DMS153 (cell line): ENCODE measurements around the gene ADAMTS12.
"Not testable (repeated sequence)": the region's sequence is repeated elsewhere in the genome, so short reads cannot be mapped to it uniquely, and the experiment has no call there.

Experiments
- DNase-seq: peaks from one replicate; lab custom pipeline; 2025; lab: John Stamatoyannopoulos, UW

ADAMTS12 gene

DNA sequence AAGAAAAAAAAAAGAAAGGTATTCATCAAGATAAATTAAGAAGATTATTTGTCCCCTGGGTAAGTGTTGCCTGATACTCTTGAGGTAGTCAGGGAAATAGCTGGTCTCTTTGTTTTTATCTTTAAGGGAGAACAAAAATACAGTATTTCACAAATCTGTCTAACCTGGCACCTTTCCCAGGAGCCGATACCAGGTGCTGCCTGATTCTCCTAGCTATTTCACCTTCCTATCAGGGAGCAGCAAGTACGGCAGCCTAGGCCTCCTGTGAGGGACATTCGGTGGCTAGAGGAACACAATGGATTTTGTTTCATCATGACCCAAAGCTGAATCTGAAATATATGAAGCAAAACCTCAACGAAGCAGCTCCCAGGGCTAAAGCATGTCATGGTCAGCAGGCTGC, 365.0 kb downstream of the ADAMTS12 start:
- no peak for DNase-seq

DNA sequence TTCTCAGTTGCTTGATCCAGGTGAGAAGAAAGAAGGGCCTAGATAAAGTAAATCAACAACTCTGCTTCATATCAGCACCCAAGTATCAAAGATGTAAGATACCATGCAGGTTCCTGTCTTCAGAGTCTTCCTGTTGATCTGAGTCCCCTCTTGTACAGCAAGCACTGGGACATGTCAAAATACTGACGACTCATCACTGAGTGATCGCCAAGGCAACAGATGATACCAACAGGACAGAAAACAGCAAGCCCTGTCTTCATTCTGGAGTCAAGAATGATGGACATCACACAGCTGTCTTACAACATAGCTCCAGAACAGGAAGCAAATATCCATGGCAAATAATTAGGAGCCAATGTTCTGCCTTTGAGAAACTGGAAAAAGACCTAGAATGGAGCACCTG, 367.3 kb downstream of the ADAMTS12 start:
- no peak for DNase-seq

DNA sequence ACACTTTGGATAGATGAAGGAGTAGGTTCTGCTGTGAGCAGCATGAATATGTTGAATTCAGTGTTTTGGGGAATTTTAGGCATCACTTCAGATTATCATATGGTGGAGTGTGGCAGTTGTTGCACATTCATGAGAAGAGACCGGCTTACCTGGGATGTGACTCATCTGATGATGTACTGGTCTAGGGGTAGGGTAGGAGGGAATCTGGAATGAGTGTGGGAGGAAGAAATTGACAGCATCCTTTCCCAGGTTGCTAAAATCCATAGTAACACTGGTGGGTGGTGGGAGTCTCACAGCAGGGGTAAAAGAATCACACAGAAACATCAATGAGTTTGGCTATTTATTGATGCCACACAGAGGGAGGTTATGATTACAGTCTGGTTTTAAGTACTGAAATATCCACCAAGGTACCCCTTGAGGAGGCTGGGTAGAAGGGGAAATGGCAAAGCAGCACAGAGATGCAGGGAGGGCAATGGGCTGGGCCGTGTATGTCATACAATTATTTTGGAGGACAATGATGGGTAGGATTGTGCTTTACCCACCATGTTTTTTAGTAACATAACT, 368.5 kb downstream of the ADAMTS12 start:
- no peak for DNase-seq

DNA sequence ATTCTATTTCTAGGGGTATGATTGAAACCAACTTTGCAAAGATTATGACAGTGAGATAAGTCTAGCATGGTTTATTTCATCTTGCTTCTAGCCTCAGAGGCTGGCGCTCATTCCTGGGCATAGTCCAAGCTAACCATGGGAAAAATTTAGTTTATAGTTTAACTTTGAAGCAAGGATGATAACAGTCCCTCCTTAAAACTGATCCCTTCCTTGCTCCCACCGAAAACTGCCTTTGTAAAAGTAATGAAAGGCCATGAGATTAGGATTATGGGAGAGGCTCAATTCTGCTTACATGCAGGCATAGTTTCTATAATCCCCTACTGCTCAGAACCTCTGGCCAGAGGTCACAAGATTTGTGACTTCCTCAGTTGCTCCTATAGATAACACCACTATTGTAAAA, 375.4 kb downstream of the ADAMTS12 start:
- no peak for DNase-seq

DNA sequence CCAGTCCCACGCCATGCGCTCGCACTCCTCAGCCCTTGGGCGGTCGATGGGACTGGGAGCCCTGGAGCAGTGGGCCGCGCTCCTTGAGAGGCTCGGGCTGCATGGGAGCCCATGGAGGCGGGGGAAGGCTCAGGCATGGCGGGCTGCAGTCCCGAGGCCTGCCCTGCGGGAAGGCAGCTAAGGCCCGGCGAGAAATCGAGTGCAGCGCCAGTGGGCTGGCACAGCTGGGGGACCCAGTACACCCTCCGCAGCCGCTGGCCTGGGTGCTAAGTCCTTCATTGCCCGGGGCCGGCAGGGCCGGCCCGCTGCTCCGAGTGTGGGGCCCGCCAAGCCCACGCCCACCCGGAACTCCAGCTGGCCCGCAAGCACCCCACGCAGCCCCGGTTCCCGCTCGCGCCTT, 376.4 kb downstream of the ADAMTS12 start:
- not testable (repeated sequence) for DNase-seq

DNA sequence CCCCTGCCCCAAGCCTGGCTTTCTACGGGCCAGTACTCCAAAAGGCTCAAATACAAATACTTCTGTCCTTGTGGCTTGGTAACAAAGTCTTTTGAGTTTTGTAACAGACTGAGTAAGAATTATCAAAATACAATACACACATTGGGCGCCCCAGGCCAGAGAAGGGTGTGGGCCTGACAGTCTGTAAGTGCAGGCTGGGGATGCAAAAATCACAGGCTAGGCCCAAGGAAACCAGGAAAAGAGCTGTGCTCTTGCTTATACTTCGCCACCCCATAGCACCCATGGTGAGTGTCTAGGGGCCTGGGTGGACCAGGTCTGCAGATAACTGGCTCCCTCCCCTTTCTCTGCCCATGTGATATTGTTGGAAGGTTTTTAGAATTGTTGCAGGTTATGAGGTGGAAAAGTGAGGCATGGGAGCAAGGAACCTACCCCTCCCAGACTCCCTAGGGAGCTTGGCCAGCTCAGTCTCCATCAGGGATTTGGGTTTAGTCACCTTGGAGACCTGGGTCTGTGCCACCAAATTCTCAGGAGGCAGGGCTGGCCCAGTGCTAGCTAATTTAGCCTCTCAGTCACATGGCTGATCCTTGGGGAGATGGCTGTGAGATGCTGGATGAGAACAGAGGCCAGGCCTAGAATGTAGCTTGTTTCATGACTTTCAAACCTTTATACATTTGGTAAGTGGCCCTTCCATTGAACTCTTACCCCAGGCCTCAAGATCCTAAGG, 378.2 kb downstream of the ADAMTS12 start:
- no peak for DNase-seq

DNA sequence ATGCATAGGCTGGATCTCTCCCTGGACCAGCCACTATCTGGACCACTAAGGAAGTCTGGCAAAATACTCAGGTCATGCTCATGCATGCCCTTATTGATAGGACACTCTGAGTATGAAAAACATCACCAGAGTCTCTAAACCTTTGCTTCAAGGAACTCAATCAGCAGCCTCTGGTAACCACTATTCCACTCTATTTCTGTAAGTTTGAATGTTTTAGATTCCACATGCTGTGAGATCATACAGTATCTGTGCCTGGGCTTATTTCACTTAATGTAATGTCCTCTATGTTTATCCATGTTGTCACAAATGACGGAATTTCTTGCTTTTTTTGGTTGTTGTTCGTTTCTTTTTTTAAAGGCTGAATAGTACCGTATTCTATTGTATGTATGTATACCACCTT, 382.8 kb downstream of the ADAMTS12 start:
- DNase-seq = no peak

DNA sequence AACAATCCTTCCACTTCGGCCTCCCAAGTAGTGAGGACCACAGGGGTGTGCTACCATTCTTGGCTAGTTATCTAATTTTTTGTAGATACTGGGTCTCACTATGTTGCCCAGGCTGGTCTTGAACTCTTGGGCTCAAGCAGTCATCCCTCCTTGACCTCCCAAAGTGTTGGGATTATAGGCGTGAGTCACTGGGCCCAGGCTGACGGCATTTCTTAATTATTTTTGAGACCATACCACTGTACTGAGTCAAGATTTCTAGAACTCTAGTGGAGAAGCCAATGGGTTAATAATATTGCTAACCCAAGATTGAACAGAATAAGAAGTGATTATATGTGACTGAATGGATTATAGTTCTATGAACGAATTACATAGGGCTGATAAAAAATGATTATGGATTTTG, 384.4 kb downstream of the ADAMTS12 start:
- no peak for DNase-seq

DNA sequence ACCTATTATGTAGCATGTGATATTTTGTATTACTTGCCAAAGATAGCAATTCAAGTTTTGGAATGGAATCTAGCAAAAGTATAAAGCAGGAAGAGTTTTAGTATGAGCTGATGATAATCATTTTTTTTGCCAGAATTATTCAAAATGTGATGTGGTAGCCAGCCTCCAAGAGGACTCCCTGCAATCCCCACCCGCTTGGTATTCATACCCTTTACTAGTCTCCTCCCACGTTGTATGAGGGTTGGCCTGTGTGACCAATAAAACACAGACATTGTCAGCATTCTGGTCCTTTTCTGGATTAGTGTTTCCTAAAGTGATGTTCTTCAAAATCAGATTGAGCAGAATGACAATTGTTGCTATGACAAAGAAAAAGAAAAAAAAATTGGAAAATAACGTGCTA, 387.2 kb downstream of the ADAMTS12 start:
- no peak for DNase-seq

DNA sequence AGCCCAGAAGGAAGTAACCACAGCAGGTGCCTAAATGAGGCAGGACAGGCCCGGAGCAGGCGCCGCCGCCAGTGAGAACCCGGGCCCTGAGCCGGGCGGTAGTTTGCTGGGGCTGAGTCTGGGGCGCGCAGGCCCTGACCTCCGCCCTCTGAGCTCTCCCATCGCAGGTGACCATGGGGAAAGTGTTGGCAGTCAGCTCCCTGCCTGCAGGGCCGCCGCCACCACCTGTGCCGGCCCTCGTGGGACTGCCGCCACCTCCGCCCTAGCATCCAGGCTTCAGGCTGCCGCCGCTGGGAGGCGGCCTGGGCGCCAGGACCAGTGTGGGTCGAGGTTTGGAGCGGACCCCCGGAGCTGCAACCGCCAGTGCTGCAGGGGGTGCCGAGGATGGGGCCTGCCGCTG, 389.9 kb downstream of the ADAMTS12 start:
- no peak for DNase-seq

DNA sequence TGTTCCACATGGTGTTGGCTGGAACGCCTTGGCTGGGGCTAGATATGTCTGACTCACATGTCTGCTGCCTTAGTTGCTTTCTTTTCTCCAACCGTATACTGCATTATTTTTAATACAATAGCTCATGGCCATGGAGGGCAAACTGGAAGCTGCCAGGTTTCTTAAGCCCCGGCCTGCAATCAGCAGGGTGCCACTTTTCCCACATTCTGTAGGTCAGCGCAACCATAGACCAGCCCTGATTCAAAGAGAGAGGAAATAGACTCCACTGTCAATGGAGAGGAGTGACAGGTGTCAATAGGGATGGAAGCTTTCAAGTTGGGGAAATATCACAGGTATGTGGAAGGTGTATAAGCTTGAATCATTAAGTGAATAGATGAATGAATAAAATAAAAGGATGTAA, 390.5 kb downstream of the ADAMTS12 start:
- DNase-seq = no peak

DNA sequence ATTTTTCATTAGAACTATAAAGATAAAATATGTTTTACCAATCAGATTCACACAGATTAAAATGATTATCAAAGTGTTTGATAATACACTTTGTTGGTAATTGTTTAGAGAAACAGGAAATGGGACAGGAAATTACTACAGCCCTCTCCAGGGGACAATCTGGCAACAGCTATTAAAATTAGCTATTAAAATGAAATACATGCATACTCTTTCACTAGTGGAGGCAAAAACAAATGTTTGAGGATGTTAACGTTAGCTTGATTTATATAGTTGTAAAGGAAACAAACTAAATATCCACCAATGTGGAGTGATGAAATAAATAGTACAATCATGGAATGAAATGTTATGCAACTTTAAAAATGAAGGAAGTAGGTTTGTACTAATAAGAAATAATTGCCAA, 397.3 kb downstream of the ADAMTS12 start:
- DNase-seq = no peak

DNA sequence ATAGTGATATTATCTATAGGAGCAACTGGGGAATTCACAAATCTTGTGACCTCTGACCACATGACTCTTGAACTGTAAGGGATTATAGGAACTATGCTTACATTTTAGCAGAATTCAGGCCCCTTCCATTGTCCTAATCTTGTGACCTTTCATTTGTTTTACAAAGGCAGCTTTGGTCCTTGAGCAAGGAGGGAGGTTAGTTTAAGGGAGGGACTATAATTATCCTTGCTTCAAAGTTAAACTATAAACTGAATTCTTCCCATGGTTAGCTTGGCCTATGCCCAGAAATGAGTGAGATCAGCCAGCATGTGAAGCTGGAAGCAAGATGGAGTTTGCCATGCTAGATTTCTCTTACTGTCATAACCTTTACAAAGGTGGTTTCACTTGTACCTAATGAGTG, 399.8 kb downstream of the ADAMTS12 start:
- no peak for DNase-seq

DNA sequence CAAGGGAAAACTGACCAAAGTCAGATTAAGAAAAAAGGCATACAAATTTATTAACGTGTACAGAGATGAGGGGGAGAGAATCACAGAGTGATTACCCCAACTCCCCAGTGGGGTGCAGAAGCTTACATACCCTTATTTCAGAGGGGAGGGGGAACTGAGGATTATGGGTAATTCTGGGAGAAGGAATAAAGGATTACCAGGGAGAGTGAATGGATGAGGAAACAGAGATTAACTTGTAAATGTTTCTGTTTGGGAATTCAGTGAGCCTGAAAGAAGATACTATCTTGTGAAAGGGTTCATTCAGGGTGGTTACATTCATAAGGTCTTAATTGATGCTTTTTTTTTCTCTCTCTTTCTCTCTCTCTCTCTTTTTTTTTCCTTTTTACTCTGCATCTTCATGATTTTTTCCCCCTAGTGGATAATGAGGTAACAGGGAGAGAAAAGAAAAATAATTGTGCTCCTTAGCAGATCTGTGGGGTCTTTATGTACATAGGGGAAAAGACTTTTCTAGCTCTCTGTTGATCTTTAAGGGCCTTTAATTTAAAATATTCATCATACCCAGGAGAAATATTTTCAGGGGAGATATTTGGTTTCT, 401.6 kb downstream of the ADAMTS12 start:
- DNase-seq = no peak

DNA sequence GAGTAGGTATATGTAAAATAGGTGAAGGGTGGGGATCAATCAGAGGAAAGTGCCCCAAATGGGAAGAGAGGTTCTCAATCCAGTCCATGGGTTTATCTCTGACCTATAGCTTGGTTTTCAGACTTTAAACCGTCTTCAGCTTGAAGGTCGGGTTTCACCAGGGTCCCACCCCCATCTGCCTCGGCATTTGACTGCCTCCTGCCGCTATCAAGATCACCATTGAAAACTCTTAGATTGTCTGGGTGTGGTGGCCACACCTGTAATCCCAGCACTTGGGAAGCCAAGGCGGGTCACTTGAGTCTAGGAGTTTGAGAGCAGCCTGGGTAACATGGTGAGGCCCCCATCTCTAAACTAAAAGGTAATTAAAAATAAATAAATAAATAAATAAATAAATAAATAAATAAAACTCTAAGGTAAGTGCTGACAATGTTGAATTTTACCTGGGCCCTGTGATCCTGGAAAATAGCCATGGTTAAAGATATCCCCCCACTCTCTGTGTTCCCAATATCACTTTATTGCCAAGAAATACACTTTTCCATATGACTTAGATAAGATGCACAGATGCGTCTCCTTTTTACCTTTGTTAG, 402.2 kb downstream of the ADAMTS12 start:
- no peak for DNase-seq

DNA sequence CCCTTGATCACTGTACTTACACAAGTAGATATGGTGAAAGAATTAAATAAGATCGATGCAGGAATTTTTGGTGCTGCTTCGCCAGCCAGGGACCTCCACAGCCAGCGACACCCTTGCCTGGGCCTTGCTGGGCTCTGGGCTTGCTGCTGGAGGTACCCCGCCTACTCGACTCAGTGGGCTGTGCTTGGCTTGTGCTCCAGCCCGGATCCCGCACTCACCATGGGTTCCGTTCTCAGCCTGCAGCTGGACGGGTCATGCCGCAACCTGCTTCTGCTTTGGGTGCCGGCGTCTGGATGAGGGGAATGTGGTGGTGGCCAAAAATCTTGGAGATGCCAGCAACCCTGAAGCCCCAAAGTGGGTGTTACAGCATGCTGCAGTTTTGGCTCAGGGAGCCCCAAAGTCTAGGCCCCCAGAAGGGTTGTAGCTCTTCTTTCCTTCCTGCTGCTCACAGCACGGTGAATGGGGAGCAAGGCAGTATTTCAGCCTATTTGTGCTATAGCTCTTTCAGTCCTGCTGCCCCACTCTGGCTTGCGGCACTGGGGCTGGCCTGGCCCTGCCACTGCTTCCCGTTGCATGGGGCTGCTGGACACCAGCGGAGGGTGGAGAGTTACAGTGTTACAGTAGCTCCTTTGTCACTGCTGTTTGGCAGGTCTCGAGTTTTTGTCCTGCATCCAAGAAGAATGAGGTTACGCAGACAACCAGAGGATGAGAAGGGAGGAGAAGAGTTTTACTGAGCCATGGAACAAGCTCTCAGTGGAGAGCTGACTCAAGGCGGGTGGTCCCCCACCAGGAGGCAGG, 403.0 kb downstream of the ADAMTS12 start:
- DNase-seq = no peak

DNA sequence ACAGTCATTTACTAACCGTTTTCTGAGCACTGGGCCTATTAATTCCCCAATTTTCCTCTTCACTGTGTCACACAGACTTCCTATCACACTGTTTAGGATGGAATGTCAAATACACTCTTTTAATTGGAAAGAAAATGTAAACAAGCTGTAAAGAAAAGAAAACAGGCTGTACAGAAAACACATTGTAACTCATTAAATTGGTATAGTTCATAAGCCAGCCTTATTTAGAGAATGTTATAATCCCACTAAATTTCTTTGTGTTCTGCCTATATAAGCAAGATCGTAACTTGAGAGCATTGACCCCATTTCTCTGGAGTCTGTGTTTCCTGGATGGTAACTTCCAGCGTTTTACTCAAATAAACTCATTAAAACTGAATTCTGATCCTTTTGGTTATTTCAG, 404.6 kb downstream of the ADAMTS12 start:
- DNase-seq = no peak

DNA sequence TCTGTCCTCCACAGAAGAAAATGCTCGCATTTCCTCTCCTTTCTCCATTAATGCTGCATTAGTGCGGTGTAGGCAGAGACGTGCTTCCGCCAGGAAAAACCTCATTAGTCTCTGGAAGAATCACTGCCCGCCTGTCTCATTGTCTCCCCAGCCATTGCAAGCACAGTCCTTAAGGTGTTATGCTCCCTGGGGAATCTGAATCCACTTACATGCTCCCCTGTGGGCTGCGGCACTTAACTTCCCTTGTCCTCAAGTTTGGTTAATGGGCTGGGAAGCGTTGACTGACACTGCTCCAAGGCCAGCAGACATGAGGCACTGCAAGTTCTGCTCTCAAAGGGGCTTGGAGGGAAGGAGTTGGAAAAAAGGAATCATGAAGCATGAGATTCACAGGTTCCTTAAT, 409.5 kb downstream of the ADAMTS12 start:
- no peak for DNase-seq

DNA sequence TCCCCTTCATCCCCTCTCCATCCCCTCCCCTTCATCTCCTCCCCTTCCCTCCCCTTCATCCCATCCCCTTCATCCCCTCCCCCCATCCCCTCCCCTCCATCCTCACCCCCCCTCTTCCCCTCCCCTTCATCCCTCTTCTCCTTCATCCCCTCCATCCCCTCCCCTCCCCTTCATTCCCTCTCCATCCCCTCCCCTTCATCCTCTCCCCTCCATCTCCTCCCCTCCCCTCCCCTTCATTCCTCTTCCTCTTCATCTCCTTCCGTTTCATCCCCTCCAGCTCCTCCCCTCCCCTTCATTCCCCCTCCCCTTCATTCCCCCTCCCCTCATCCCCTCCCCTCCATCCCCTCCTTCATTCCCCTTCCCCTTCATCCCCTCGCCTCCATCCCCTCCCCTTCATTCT, 410.9 kb downstream of the ADAMTS12 start:
- no peak for DNase-seq

DNA sequence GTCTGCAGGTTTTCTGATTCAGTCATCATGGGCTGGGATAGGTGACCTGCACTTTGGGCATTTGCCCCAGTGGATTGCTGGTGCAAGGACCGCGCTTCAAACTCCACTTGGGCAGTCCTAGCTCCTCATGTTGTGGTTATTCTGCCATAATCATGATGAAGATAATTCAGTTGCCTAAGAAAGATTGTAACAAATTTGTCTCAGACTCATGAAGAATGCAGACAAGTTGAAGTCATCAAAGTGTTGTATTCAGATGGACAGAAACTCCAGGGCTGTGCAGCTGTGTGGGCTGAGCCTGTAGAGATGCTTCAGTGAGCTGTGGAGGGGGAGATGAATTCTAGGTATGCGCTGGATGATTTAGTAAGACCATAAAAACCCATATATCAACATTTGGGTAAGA, 412.5 kb downstream of the ADAMTS12 start:
- DNase-seq = no peak

DNA sequence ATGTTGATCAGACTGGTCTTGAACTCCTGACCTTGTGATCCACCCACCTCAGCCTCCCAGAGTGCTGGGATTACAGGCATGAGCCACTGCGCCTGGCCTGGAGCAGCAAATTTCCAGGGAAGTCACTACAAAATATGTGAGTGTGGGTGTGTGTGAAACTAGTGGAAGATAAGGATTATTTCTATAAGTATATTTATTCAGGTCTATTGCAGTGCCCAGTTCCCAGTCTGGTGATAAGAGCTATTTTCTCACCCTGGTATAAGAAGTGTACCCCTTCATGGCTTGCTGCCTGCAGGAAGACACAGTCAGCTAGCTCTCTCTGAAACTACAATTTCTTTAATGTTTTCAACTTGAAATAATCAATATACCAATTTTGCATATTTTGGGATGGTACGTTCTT, 414.0 kb downstream of the ADAMTS12 start:
- no peak for DNase-seq

DNA sequence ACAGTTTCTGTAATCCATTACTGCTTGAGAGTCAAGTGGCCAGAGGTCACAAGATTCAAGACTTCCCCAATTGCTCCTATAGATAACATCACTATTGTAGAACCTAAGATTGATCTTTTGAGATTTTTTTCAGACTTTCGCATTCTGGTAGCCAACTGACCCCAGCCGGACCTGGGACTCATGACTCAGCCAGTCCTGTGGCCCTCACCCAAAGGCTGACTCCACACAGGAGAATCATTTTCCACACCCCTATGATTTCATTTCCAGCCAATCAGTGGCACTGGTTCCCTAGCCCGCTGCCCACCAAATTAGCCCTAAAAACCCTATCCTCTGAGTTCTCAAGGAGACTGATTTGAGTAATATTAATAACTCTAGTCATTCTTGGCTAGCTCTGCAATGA, 414.8 kb downstream of the ADAMTS12 start:
- DNase-seq = no peak

DNA sequence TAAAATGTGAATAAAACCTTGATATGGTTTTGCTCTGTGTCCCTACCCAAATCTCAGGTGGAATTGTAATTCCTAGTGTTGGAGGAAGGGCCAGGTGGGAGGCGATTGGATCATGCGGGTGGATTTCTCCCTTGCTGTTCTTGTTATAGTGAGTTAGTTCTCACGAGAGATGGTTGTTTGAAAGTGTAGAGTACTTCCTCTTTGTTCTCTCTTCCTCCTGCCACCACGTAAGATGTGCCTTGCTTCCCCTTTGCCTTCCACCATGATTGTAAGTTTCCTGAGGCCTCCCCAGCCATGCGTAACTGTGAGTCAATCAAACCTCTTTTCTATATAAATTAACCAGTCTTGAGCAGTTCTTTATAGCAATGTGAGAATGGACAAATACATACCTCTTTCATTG, 416.1 kb downstream of the ADAMTS12 start:
- no peak for DNase-seq
